ENCODE measurements around the gene DECR2. TPM values are rescaled to one million over a fixed set of nuclear protein-coding genes. Genes with fewer than 3 reads are reported as not detected.

The DECR2 gene
- total and polyA plus RNA-seq, 9 of the 15 experiments (the other 6 are each of a cell fraction or from before 2014, with no cell fraction given): 1.0 to 31.9 (median 10.3) TPM

DNA sequence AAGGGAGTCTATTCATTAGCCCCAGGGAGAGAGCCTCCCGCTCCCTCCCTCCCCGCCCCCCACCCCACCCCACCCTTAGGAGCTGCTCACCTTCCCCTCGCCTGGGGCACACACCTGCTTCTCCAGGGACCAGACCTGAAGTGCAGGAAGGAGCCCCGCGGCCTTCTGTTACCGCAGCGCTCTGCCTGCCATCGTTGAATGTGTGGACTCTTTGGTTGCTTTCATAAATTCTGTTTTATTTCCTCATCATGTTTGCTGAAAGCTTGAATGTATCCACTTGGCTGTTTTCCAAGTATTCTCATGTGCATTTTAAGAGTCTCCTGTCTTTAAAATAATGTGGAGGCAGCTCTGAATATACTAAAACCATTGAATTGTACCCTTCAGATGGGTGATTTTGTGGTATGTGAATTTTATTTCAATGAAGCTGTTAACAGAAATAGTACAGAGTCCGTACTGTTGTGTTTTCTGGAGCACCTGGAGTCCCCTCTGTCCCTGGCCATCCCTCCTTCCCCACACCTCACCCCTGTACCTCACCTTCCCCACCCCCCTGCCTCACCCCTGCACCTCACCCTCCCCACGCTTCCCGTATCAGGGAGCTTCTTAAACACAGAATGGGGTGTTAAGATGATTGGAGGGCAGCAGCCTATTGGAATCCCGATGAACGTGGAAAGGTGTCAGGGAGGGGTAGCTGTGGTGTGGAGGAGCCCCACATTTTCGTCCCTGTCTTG, 49.3 kb downstream of the DECR2 start:
- Histone ChIP-seq H3K27ac (ENCODE audit: extremely low read depth, low read depth, low read length) (no peak overlapping the region), H3K36me3 (ENCODE audit: control insufficient read depth, insufficient read depth, low read length) (no peaks in the 10 kb centered on the region), H3K9me1 (ENCODE audit: control insufficient read depth, insufficient read depth, low read length) (no peaks in the 10 kb centered on the region), H3K27me3 (ENCODE audit: control insufficient read depth in 2 of 2, insufficient read depth in 2 of 2, low read length in 2 of 2) (no peaks in the 10 kb centered on the region), H3K4me1 (replicated peaks in 1 of 2; ENCODE audit: control insufficient read depth in 2 of 2, insufficient read depth in 2 of 2, low read length in 2 of 2) (peaks cover 0 to 3% of the 10 kb centered on the region in 2 experiments; a peak in 2 of 5 replicates), H3K9me3 (replicated peaks; ENCODE audit: control insufficient read depth, insufficient read depth, low read depth, low read length) (no peaks in the 10 kb centered on the region), H3K4me3 (no peak overlapping the region), H3K4me2 (ENCODE audit: insufficient read depth, low read length) (no peak overlapping the region), H3K9ac (ENCODE audit: insufficient read depth in 1 of 2, low read depth in 2 of 2, low read length in 2 of 2) (no peak overlapping the region), H4K20me1 (replicated peaks; ENCODE audit: control insufficient read depth, insufficient read depth, low read length) (no peaks in the 10 kb centered on the region), H2AFZ (ENCODE audit: low read depth, low read length) (no peak overlapping the region), H3K79me2 (ENCODE audit: control insufficient read depth, insufficient read depth, low read length) (peaks cover 3% of the 10 kb centered on the region; the same call in 1 of the 3 replicates)
- DNase-seq (ENCODE audit: extremely low read depth in 1 of 4, low spot score in 3 of 4) (peak in 1 of 4 experiments; percentile 22), ATAC-seq (no peak), FAIRE-seq (no peak)
- in situ Hi-C loops (cut with MboI): no loop called here
- TF ChIP-seq NCOR1 (IDR thresholded peaks at IDR 0.05) (no peak), NFIC (IDR thresholded peaks at IDR 0.05) (peak; percentile 60), FOSL1 (tag; conservative IDR thresholded peaks at IDR 0.05) (no peak)
- TF ChIP-seq, protein P1, sequence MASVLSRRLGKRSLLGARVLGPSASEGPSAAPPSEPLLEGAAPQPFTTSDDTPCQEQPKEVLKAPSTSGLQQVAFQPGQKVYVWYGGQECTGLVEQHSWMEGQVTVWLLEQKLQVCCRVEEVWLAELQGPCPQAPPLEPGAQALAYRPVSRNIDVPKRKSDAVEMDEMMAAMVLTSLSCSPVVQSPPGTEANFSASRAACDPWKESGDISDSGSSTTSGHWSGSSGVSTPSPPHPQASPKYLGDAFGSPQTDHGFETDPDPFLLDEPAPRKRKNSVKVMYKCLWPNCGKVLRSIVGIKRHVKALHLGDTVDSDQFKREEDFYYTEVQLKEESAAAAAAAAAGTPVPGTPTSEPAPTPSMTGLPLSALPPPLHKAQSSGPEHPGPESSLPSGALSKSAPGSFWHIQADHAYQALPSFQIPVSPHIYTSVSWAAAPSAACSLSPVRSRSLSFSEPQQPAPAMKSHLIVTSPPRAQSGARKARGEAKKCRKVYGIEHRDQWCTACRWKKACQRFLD (CRISPR knock-in tag; IDR thresholded peaks at IDR 0.05): no peak
- no TSS peak for BruUV-seq (replicated peaks)
- POLR2A ChIA-PET: interaction anchor here (1.1 to 1.8 kb wide), 3 partner anchors 9 to 14 kb away, joined by 4 to 7 read pairs (median 4); no protein-coding TSS in a partner anchor
- 64% methylated on average over 13 of the region's 14 CpGs for WGBS (ENCODE audit: insufficient coverage, low coverage, missing lambda C conversion rate)
- CTCF ChIA-PET (ENCODE audit: low intra/inter-chr PET ratio): no interaction called here
- intact Hi-C loops (cut with micrococcal nuclease): no loop called here

Data from K562 (cell line).